ENCODE results near the gene CORO6. TPM values are rescaled to one million over a fixed set of nuclear protein-coding genes. Genes with fewer than 3 reads are reported as not detected.
A peak's percentile ranks its signal among the peaks of the same experiment; 100 is the strongest.

Gene CORO6
- total and polyA plus RNA-seq, 4 donors: 0.23 to 3.0 (median 0.59) TPM

GRCh38 chr17:29640981-29641642 is 18.4 kb upstream of the CORO6 start:
- peak; percentile 80 for TF ChIP-seq NR2F2 (IDR thresholded peaks at IDR 0.05)
- TF ChIP-seq CTCF (IDR thresholded peaks at IDR 0.05; ENCODE audit: low read depth, low read length, missing input control): no peak
- no peak for TF ChIP-seq HNF4A (conservative IDR thresholded peaks at IDR 0.05)
- TF ChIP-seq RXRA (IDR thresholded peaks at IDR 0.05): peak in 1 of 2 donors; percentile 11
- no peak for TF ChIP-seq FOXA2 (IDR thresholded peaks at IDR 0.05)
- TF ChIP-seq ZBTB33 (IDR thresholded peaks at IDR 0.05): no peak
- TF ChIP-seq GABPA (IDR thresholded peaks at IDR 0.05 in 1 of 2, conservative IDR thresholded peaks at IDR 0.05 in 1 of 2): no peak
- peaks cover 0 to 7% (median under 1%) of the 10 kb centered on the region in 4 donors for H3K4me1 ChIP-seq (ENCODE audit: control insufficient read depth in 4 of 4, insufficient read depth in 4 of 4, low read length in 3 of 4)
- H3K9ac ChIP-seq (ENCODE audit: low read depth in 1 of 2, low read length in 2 of 2): no peak overlapping the region
- H3K27ac ChIP-seq (ENCODE audit: low read depth in 1 of 2, low read length in 2 of 2): no peak overlapping the region
- no peaks in the 10 kb centered on the region for H3K9me3 ChIP-seq (ENCODE audit: control insufficient read depth in 4 of 4, low read length in 3 of 4)
- DNase-seq (ENCODE audit: low spot score): no peak
- no peak overlapping the region for H3K4me3 ChIP-seq (ENCODE audit: low read depth in 1 of 3, low read length in 3 of 3)
- 85% methylated on average over 7 of the region's 7 CpGs for WGBS
- H3K27me3 ChIP-seq (ENCODE audit: control insufficient read depth in 4 of 4, insufficient read depth in 4 of 4, low read length in 3 of 4): no peaks in the 10 kb centered on the region
- H3K36me3 ChIP-seq (ENCODE audit: control insufficient read depth in 4 of 4, insufficient read depth in 3 of 4, low read depth in 1 of 4, low read length in 3 of 4): peaks cover 0 to 6% (median 3%) of the 10 kb centered on the region in 4 donors

GRCh38 chr17:29640413-29640812 is 17.7 kb upstream of the CORO6 start:
- DNase-seq (ENCODE audit: low spot score): no peak
- TF ChIP-seq EGR1 (IDR thresholded peaks at IDR 0.05; ENCODE audit: low read depth in 2 of 2) (no peak), HNF4A (conservative IDR thresholded peaks at IDR 0.05) (no peak), REST (IDR thresholded peaks at IDR 0.05) (no peak), ATF3 (IDR thresholded peaks at IDR 0.05) (no peak), JUND (IDR thresholded peaks at IDR 0.05) (no peak), RXRA (IDR thresholded peaks at IDR 0.05) (no peak), ZBTB33 (IDR thresholded peaks at IDR 0.05) (no peak), GABPA (IDR thresholded peaks at IDR 0.05 in 1 of 2, conservative IDR thresholded peaks at IDR 0.05 in 1 of 2) (no peak), FOXA2 (IDR thresholded peaks at IDR 0.05) (no peak), YY1 (IDR thresholded peaks at IDR 0.05) (no peak), RAD21 (IDR thresholded peaks at IDR 0.05) (no peak), FOXA1 (IDR thresholded peaks at IDR 0.05) (no peak), MAX (IDR thresholded peaks at IDR 0.05) (no peak), TAF1 (conservative IDR thresholded peaks at IDR 0.05) (no peak), HNF4G (IDR thresholded peaks at IDR 0.05) (no peak), CTCF (IDR thresholded peaks at IDR 0.05; ENCODE audit: low read depth, low read length, missing input control) (no peak), SP1 (IDR thresholded peaks at IDR 0.05) (no peak), NR2F2 (IDR thresholded peaks at IDR 0.05) (no peak)
- Histone ChIP-seq H3K4me3 (ENCODE audit: low read depth in 1 of 3, low read length in 3 of 3) (no peak overlapping the region), H3K27ac (ENCODE audit: low read depth in 1 of 2, low read length in 2 of 2) (no peak overlapping the region), H3K27me3 (ENCODE audit: control insufficient read depth in 4 of 4, insufficient read depth in 4 of 4, low read length in 3 of 4) (no peaks in the 10 kb centered on the region), H3K36me3 (ENCODE audit: control insufficient read depth in 4 of 4, insufficient read depth in 3 of 4, low read depth in 1 of 4, low read length in 3 of 4) (peaks cover 0 to 8% (median 5%) of the 10 kb centered on the region in 4 donors), H3K9me3 (ENCODE audit: control insufficient read depth in 4 of 4, low read length in 3 of 4) (no peaks in the 10 kb centered on the region), H3K4me1 (ENCODE audit: control insufficient read depth in 4 of 4, insufficient read depth in 4 of 4, low read length in 3 of 4) (peaks cover 0 to 7% (median under 1%) of the 10 kb centered on the region in 4 donors), H3K9ac (ENCODE audit: low read depth in 1 of 2, low read length in 2 of 2) (no peak overlapping the region)
- 64% methylated on average over 2 of the region's 2 CpGs for WGBS
